PFSK-1 (cell line): ENCODE results near the gene CLN6. TPM values are rescaled to one million over a fixed set of nuclear protein-coding genes. Genes with fewer than 3 reads are reported as not detected.

ENCODE experiments used
- FOXP2 ChIP-seq: optimal IDR thresholded peaks from 2 replicates; pipeline ENCODE3; 2011; ENCODE audit warnings: borderline replicate concordance, control low read depth, inconsistent platforms; ENCODE audit not compliant: insufficient read depth; ENCODE audit errors: extremely low read length, extremely low read depth
- POLR2AphosphoS5 ChIP-seq: IDR thresholded peaks from 2 replicates; pipeline ENCODE4 v1.6.1; 2012; ENCODE audit warnings: low read depth, mild to moderate bottlenecking, control low read depth, low read length, moderate library complexity
- SIN3A ChIP-seq: IDR thresholded peaks from 2 replicates; pipeline ENCODE4 v1.6.1; 2012; ENCODE audit warnings: mild to moderate bottlenecking, low read length, moderate library complexity, borderline replicate concordance; ENCODE audit not compliant: insufficient read depth
- TAF1 ChIP-seq: IDR thresholded peaks from 2 replicates; pipeline ENCODE4 v1.6.1; 2012; ENCODE audit warnings: low read length, control low read depth, borderline replicate concordance; ENCODE audit not compliant: insufficient read depth
- polyA plus RNA-seq: library from polyadenylated mRNA; unstranded; fragments of >200 nt; gene quantifications from one replicate; pipeline ENCODE4 v1.2.1, GENCODE V29; 2012; ENCODE audit warnings: low read depth, missing spikeins; ENCODE audit not compliant: insufficient read length
- TF ChIP-seq, protein P1 (sequence below), 2 experiments: IDR thresholded peaks; 2 replicates each; pipeline versions ENCODE4 v1.6.1 to v1.8.0; 2011 to 2012; ENCODE audit warnings: low read depth in 2 of 2, low read length in 2 of 2, control low read depth in 1 of 2, inconsistent platforms in 1 of 2, mild to moderate bottlenecking in 1 of 2, moderate library complexity in 1 of 2; ENCODE audit not compliant: insufficient read depth in 1 of 2

The CLN6 gene
- 44.9 TPM for polyA plus RNA-seq

DNA sequence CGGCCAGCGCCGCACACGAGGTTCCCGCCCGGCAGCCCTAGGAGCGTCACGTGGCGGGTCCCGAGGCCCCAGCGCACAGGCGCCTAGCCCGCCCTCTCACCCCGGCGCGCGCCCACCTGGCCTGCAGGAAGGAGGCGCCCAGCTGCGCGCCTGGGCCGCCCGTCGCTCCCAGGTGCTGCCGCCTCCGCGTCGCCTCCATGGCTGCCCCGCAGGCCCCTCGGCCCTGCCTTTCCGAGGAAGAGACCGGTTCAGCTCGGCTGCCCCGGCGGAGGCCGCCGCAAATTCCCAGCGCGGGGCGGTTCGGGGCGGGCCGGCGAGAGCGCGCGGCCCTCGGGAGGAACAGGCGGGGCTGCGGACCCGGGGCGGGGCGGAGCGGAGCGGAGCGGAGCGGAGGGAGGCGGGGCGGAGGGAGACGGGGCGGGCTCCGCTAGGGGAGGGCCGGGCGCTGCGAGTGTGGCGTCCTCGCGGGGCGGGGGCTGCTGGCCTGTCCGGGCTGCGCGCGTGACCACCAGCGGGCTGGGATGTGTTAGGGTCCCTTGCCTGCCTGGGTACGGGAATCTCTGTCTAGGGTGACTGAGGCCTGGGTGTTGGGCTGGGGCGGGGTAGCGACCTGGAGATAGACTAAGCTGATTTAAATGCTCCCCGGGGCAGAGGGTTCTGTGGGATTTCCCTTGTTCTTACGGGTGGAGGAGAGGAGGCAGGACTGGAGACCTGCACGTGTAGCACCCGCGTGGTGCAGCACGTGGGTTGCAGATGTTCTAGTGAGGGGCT is at the start of gene CLN6:
TSS of gene CLN6 (minus strand) at position 343 of the 771 bp plus-strand sequence. CDS start at position 199, 144 bp downstream.
- TF ChIP-seq, protein P1, sequence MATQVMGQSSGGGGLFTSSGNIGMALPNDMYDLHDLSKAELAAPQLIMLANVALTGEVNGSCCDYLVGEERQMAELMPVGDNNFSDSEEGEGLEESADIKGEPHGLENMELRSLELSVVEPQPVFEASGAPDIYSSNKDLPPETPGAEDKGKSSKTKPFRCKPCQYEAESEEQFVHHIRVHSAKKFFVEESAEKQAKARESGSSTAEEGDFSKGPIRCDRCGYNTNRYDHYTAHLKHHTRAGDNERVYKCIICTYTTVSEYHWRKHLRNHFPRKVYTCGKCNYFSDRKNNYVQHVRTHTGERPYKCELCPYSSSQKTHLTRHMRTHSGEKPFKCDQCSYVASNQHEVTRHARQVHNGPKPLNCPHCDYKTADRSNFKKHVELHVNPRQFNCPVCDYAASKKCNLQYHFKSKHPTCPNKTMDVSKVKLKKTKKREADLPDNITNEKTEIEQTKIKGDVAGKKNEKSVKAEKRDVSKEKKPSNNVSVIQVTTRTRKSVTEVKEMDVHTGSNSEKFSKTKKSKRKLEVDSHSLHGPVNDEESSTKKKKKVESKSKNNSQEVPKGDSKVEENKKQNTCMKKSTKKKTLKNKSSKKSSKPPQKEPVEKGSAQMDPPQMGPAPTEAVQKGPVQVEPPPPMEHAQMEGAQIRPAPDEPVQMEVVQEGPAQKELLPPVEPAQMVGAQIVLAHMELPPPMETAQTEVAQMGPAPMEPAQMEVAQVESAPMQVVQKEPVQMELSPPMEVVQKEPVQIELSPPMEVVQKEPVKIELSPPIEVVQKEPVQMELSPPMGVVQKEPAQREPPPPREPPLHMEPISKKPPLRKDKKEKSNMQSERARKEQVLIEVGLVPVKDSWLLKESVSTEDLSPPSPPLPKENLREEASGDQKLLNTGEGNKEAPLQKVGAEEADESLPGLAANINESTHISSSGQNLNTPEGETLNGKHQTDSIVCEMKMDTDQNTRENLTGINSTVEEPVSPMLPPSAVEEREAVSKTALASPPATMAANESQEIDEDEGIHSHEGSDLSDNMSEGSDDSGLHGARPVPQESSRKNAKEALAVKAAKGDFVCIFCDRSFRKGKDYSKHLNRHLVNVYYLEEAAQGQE (IDR thresholded peaks at IDR 0.05; ENCODE audit: insufficient read depth in 1 of 2, low read depth in 2 of 2, low read length in 2 of 2), result peak in 1 of 2 experiments; percentile 1; a peak in 1 of 4 replicates
- TF ChIP-seq TAF1 (0 out of 2 replicates have a peak, but pooled peaks have one; percentile 32), SIN3A (no peak; the same call in 1 of the 2 replicates), POLR2AphosphoS5 (peak; percentile 85), FOXP2 (peak; percentile 21)

DNA sequence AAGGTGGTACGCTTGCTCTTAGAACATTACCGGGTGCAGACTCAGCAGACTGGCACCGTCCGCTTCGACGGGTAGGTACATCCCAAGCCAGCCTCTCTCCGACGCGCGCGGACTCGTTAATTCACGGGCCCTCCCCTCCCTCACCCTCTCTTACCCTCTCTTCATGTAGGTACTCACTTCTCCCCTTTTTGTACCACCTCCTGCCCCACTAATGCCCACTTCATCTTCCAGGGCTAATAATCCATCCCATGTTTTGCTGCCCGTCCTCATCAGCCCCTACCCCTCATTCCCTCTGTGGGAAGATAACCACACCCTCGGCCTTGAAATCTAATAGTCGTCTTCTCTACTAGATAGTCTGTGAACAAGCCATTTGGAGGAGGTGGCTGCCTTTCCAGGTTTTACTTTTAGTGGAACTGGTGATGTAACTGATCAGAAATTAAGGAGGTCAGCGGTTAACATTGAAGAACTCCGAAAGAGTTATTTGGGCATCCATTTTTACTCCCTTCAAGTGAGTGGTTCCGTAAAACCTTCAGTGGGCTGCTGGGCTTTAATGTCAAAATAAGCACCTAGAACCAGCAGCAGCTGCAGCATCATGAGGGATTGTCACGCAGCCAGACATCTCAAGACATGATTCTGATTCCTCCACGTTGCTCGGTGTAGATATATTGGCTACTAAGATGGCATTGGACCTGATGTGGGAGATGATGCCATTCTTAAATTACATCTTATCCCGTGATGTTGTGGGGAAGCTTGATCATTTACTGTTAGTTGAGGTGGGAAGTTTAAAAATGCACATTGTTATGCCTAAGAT is 49.3 kb upstream of the CLN6 start:
- TF ChIP-seq, protein P1 (IDR thresholded peaks at IDR 0.05; ENCODE audit: insufficient read depth in 1 of 2, low read depth in 2 of 2, low read length in 2 of 2), result no peak
- TF ChIP-seq TAF1, result no peak
- no peak for TF ChIP-seq POLR2AphosphoS5
- no peak for TF ChIP-seq SIN3A
- no peak for TF ChIP-seq FOXP2

DNA sequence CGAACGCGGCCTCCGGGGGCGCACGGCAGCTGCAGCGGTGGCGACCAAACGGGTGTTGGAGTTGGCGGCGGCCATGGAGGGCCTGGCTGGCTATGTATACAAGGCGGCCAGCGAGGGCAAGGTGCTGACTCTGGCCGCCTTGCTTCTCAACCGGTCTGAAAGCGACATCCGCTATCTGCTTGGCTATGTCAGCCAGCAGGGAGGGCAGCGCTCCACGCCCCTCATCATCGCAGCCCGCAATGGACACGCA is 48.7 kb upstream of the CLN6 start:
- TF ChIP-seq TAF1 (no peak), POLR2AphosphoS5 (no peak), SIN3A (no peak), FOXP2 (no peak)
- TF ChIP-seq, protein P1 (IDR thresholded peaks at IDR 0.05; ENCODE audit: insufficient read depth in 1 of 2, low read depth in 2 of 2, low read length in 2 of 2), result no peak

DNA sequence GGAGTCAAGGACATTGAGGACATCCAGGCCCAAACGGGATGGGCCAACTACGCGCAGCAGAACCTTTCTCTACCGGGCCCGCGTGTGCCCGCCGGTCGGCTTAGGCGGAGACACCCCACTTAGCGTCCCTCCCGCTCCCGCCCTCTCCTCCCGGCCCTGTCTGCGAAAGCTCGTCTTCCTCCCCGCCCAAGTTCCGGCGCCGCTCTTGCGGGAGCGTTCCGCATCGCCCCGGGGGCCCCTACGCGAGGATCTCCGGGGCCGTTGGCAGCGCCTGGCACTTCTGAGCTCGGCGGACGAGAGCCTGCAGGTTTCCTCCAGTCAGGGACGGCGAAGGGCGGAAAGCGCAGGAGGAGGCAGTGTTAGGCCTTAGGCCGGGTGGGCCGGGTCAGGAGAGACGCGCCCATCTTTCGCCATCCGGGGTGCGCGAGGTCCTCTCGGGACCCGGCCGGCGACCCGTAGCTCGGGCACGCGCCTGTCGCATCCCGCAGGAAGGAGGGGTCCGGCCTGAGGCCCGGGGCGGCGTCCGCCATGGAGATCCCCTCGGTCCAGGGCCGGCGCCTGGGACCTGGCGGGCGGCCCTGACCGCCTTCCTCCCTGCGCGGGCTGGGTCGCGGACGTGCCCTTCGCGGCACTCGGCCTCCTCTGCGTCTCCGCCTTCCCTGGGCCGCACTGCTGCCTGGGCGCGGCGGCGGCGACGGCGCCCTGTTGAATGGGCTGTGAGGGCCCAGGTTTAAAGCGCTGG is 48.2 kb upstream of the CLN6 start, which contains the start of gene FEM1B:
TSS of gene FEM1B (plus strand) at position 143 of the 742 bp plus-strand sequence. CDS start 673 bp downstream, outside the sequence.
- TF ChIP-seq POLR2AphosphoS5 (peak; percentile 87), TAF1 (peak; percentile 93), FOXP2 (no peak), SIN3A (no peak)
- TF ChIP-seq, protein P1 (IDR thresholded peaks at IDR 0.05; ENCODE audit: insufficient read depth in 1 of 2, low read depth in 2 of 2, low read length in 2 of 2), result peak; percentile 52 to 66; a peak in 2 of 4 replicates
